ENCODE measurements around the gene DNAJC4.

DNA sequence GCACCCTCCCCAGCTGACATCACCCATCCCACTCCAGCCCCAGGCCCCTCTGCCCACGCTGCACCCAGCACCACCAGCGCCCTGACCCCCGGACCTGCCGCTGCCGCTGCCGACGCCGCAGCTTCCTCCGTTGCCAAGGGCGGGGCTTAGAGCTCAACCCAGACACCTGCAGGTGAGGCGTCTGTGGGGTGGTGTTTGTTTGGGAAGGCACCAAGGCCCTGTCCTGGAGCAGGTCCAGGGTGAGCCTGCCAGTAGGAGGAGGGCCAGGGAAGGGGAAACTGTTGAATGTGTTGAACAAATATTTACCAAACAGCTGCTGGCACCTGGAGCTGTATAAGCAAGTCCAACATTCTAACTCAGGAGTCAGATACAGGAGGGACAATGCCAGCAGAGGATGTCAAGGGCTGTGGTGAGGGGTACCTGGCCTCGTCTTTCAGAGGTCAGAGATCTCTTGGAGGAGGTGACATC is 7.2 kb downstream of the DNAJC4 start:
- TF ChIP-seq CTCF (IDR thresholded peaks at IDR 0.05) = no peak
- no peak for TF ChIP-seq EP300 (IDR thresholded peaks at IDR 0.05)

Measured in ovary (tissue), 3 donors.